GM12878 (cell line): ENCODE measurements around the gene SHC3. TPM values are rescaled to one million over a fixed set of nuclear protein-coding genes. Genes with fewer than 3 reads are reported as not detected.

Experiments used
- ATAC-seq: fragments of 200-7000 bp; cut with Tn5 transposase; 3 replicates; pipeline ENCODE4 v1.9.1; 2020; ENCODE audit warnings: mild to moderate bottlenecking, moderate library complexity
- BruUV-seq: library from RNA; stranded (reverse); fragments of 400-500 nt; replicated peaks from 2 replicates; lab custom pipeline; 2021; lab: Mats Ljungman, UMichigan
- CTCF ChIA-PET: fragments of 300-600 bp; sonication (Branson Sonifier 250); formaldehyde crosslinking; extraction: SDS; loops from one replicate; lab custom pipeline; 2021; ENCODE audit warnings: inconsistent platforms; lab: Yijun Ruan, JAX
- POLR2A ChIA-PET: fragments of 350-600 bp; formaldehyde crosslinking; extraction: SDS; loops from one replicate; lab custom pipeline; 2021; ENCODE audit warnings: inconsistent platforms; lab: Charles Lee
- RAD21 ChIA-PET: fragments of 300-600 bp; sonication (Branson Sonifier 250); formaldehyde crosslinking; loops from one replicate; lab custom pipeline; 2023; ENCODE audit warnings: antibody characterized with exemption; ENCODE audit not compliant: unreplicated experiment; lab: Charles Lee
- SMC1A ChIA-PET: fragments of 300-600 bp; sonication (Branson Sonifier 250); formaldehyde crosslinking; loops from one replicate; lab custom pipeline; 2023; ENCODE audit not compliant: unreplicated experiment, uncharacterized antibody; lab: Charles Lee
- DNase-seq: peaks from one replicate; pipeline ENCODE4 v3.0.0-alpha.2; 2011; ENCODE audit warnings: low read depth, low spot score
- FAIRE-seq: peaks from 3 replicates; lab custom pipeline; 2011; peaks lifted over from hg19 to GRCh38; lab: Jason Lieb, UNC
- H2AFZ ChIP-seq: 2 replicates; pipeline ENCODE4 v1.6.0; 2011; ENCODE audit warnings: low read depth, low read length, control low read depth; ENCODE audit not compliant: control insufficient read depth
- H3K27ac ChIP-seq: 2 replicates; pipeline ENCODE4 v1.5.1; 2011; ENCODE audit warnings: control low read depth; ENCODE audit not compliant: control insufficient read depth, insufficient read depth
- H3K27me3 ChIP-seq, 2 experiments: replicated peaks in 1 of 2; 2 replicates each; pipeline versions ENCODE4 v1.6.0 to v1.6.1; 2011; ENCODE audit warnings: low read length in 1 of 2; ENCODE audit not compliant: control insufficient read depth in 2 of 2, insufficient read depth in 2 of 2
- H3K36me3 ChIP-seq, 2 experiments: 2 replicates each; pipeline ENCODE4 v1.5.1; 2011; ENCODE audit warnings: low read length in 1 of 2; ENCODE audit not compliant: control insufficient read depth in 2 of 2, insufficient read depth in 2 of 2
- H3K4me1 ChIP-seq: 2 replicates; pipeline ENCODE4 v1.6.1; 2011; ENCODE audit warnings: mild to moderate bottlenecking, low read length, moderate library complexity, mixed read lengths; ENCODE audit not compliant: control insufficient read depth, insufficient read depth
- H3K4me2 ChIP-seq: 2 replicates; pipeline ENCODE4 v1.6.0; 2011; ENCODE audit warnings: control low read depth; ENCODE audit not compliant: control insufficient read depth, insufficient read depth
- H3K4me3 ChIP-seq: fragments of 200-600 bp; sonication (generic); 2 replicates; pipeline ENCODE4 v1.5.1; 2016
- H3K79me2 ChIP-seq: 2 replicates; pipeline ENCODE4 v1.6.0; 2011; ENCODE audit warnings: low read length; ENCODE audit not compliant: control insufficient read depth, insufficient read depth
- H3K9ac ChIP-seq: 2 replicates; pipeline ENCODE4 v1.8.0; 2011; ENCODE audit warnings: low read length, control low read depth, mixed read lengths; ENCODE audit not compliant: control insufficient read depth, insufficient read depth
- H3K9me3 ChIP-seq: replicated peaks from 3 replicates; pipeline ENCODE4 v1.5.1; 2011; ENCODE audit warnings: mild to moderate bottlenecking, low read length; ENCODE audit not compliant: control insufficient read depth, insufficient read depth
- H4K20me1 ChIP-seq: 2 replicates; pipeline ENCODE4 v1.6.0; 2011; ENCODE audit not compliant: control insufficient read depth, insufficient read depth
- HDAC2 ChIP-seq: fragments of 200-600 bp; sonication (generic); IDR thresholded peaks from 2 replicates; pipeline ENCODE4 v1.6.1; 2017
- NBN ChIP-seq: fragments of 450-650 bp; IDR thresholded peaks from 2 replicates; pipeline ENCODE4 v1.6.1; 2016
- NFIC ChIP-seq: IDR thresholded peaks from 2 replicates; pipeline ENCODE4 v1.6.1; 2012; ENCODE audit warnings: low read depth, mild to moderate bottlenecking, inconsistent platforms, low read length, moderate library complexity
- PML ChIP-seq: IDR thresholded peaks from 2 replicates; pipeline ENCODE4 v1.6.1; 2012; ENCODE audit warnings: low read length, inconsistent platforms
- POLR2A ChIP-seq: IDR thresholded peaks from 2 replicates; pipeline ENCODE4 v1.6.1; 2011; ENCODE audit warnings: low read depth, mild to moderate bottlenecking, low read length
- SPI1 ChIP-seq: IDR thresholded peaks from 2 replicates; pipeline ENCODE4 v1.6.1; 2011; ENCODE audit warnings: low read depth, mild to moderate bottlenecking, low read length, moderate library complexity, borderline replicate concordance; ENCODE audit not compliant: insufficient read depth
- ZBED1 ChIP-seq: IDR thresholded peaks from 2 replicates; pipeline ENCODE4 v1.6.1; 2016; ENCODE audit warnings: borderline replicate concordance
- ZNF24 ChIP-seq: fragments of 450-650 bp; IDR thresholded peaks from 2 replicates; pipeline ENCODE4 v1.6.1; 2017; ENCODE audit warnings: antibody characterized with exemption, mild to moderate bottlenecking
- ZNF687 ChIP-seq: fragments of 450-650 bp; IDR thresholded peaks from 2 replicates; pipeline ENCODE4 v1.6.1; 2017; ENCODE audit warnings: mild to moderate bottlenecking, moderate library complexity
- ZSCAN29 ChIP-seq: fragments of 450-650 bp; IDR thresholded peaks from 2 replicates; pipeline ENCODE4 v1.6.1; 2017; ENCODE audit warnings: mild to moderate bottlenecking, moderate library complexity
- WGBS: methylation state at CpG from one replicate; pipeline ENCODE4 v1.1.6; 2016; ENCODE audit warnings: low lambda C conversion rate; ENCODE audit not compliant: insufficient replicate concordance, insufficient coverage; ENCODE audit errors: missing lambda C conversion rate; 5-methylcytosine and 5-hydroxymethylcytosine counted together
- in situ Hi-C: fragments of 300-500 bp; cut with MboI; formaldehyde crosslinking; loops from 9 replicates; pipeline ENCODE4 v1.14.3; 2018; ENCODE audit warnings: mixed read lengths
- intact Hi-C: fragments of 100-400 bp; cut with micrococcal nuclease; formaldehyde crosslinking; loops from one replicate; pipeline ENCODE4 v1.14.2; 2022; ENCODE audit not compliant: unreplicated experiment
- polyA plus RNA-seq, 11 experiments: library from polyadenylated mRNA; depleted of rRNA in 4 of 11; unstranded in 6 of 11; stranded (reverse) in 5 of 11; fragments of >200 nt; fragmentation: Nextera tagmentation in 4 of 11; fragmentation: Illumina TruSeq in 1 of 11; extraction: Ambion mirVana in 4 of 11; extraction: Trizol in 1 of 11; gene quantifications; 1 replicate in 1 of 11; 2 replicates in 10 of 11; pipeline versions ENCODE4 v1.2.1 to v1.2.3, GENCODE V29; 2011 to 2016; ENCODE audit warnings: inconsistent platforms in 2 of 11, missing spikeins in 2 of 11, low read depth in 1 of 11
- total RNA-seq, 4 experiments: library from RNA; depleted of rRNA in 3 of 4; stranded (reverse); fragments of >200 nt in 3 of 4; fragmentation: Illumina TruSeq in 1 of 4; extraction: Trizol in 1 of 4; gene quantifications; 2 replicates each; pipeline versions ENCODE4 v1.2.1 to v1.2.3, GENCODE V29; 2013 to 2021

SHC3 gene
- total and polyA plus RNA-seq, 10 of the 15 experiments (the other 5 are each of a cell fraction or from before 2014, with no cell fraction given): 0.01 to 0.06 TPM; not detected in 8

- ChIA-PET SMC1A (no interaction called here), CTCF (interaction anchor here (1.4 kb wide), 1 partner anchor 201 kb away, joined by 3 read pairs; no protein-coding TSS in a partner anchor), RAD21 (no interaction called here), POLR2A (no interaction called here)
- no peak for TF ChIP-seq NFIC
- no peak for TF ChIP-seq ZSCAN29
- TF ChIP-seq PML: no peak
- no peak for TF ChIP-seq NBN
- TF ChIP-seq POLR2A: no peak
- TF ChIP-seq ZBED1: no peak
- TF ChIP-seq SPI1: peak; percentile 67; the same call in 1 of the 2 replicates
- peak; percentile 22; the same call in 1 of the 2 replicates for TF ChIP-seq ZNF24
- TF ChIP-seq HDAC2: no peak
- no peak for TF ChIP-seq ZNF687
- peak; percentile 74 for ATAC-seq
- Histone ChIP-seq H2AFZ (no peak overlapping the region), H3K27me3 (peaks cover 0 to 4% of the 10 kb centered on the region in 2 experiments; a peak in 3 of 4 replicates), H3K4me3 (no peak overlapping the region), H3K4me1 (no peaks in the 10 kb centered on the region), H3K36me3 (no peaks in the 10 kb centered on the region), H3K4me2 (no peak overlapping the region), H3K79me2 (no peaks in the 10 kb centered on the region), H3K27ac (no peak overlapping the region), H4K20me1 (no peaks in the 10 kb centered on the region), H3K9ac (no peak overlapping the region), H3K9me3 (no peaks in the 10 kb centered on the region; the same call in 2 of the 3 replicates)
- 1% methylated on average over 7 of the region's 7 CpGs for WGBS
- intact Hi-C loops (no loop called here), in situ Hi-C loops (no loop called here)
- FAIRE-seq: peak; percentile 83
- no peak for DNase-seq
- no TSS peak for BruUV-seq
Observed at GRCh38 chr9:89077519-89077918, 101.1 kb downstream of the SHC3 start.
